SK-N-SH (cell line): ENCODE data around the gene SPNS1. TPM values are rescaled to one million over a fixed set of nuclear protein-coding genes. Genes with fewer than 3 reads are reported as not detected.

Source experiments
- CTCF ChIA-PET: fragments of 300-600, 350-600 bp; formaldehyde crosslinking; extraction: SDS; loops from one replicate; lab custom pipeline; 2021; lab: Yijun Ruan, JAX
- POLR2A ChIA-PET: fragments of 350-600 bp; sonication (Branson Sonifier 250); formaldehyde crosslinking; extraction: SDS; loops from one replicate; lab custom pipeline; 2020; ENCODE audit warnings: antibody characterized with exemption, inconsistent platforms; lab: Yijun Ruan, JAX
- DNase-seq: peaks from one replicate; pipeline ENCODE4 v3.0.0; 2012
- H2AFZ ChIP-seq: fragments of 200-600 bp; sonication (generic); 2 replicates; pipeline ENCODE4 v1.8.1; 2016; ENCODE audit warnings: antibody characterized with exemption, mild to moderate bottlenecking, low read depth
- H3F3A ChIP-seq: fragments of 200-600 bp; sonication (generic); replicated peaks from 2 replicates; pipeline ENCODE3; 2016; ENCODE audit warnings: antibody characterized with exemption, mild to moderate bottlenecking; ENCODE audit not compliant: insufficient read depth
- H3K27ac ChIP-seq, 2 experiments: fragments of 200-500 bp in 1 of 2; fragments of 200-600 bp in 1 of 2; sonication (Bioruptor generic) in 1 of 2; sonication (generic), shearing (Covaris generic) in 1 of 2; 2 replicates each; pipeline versions ENCODE4 v1.5.1 to v1.6.1; 2014 to 2016; ENCODE audit warnings: low read depth in 2 of 2, inconsistent platforms in 1 of 2, low read length in 1 of 2, mild to moderate bottlenecking in 1 of 2, mixed read lengths in 1 of 2
- H3K27me3 ChIP-seq: fragments of 200-600 bp; sonication (generic), shearing (Covaris generic); 2 replicates; pipeline ENCODE4 v1.6.1; 2016; ENCODE audit warnings: mixed run types; ENCODE audit not compliant: insufficient read depth
- H3K36me3 ChIP-seq, 2 experiments: fragments of 200-500 bp in 1 of 2; fragments of 200-600 bp in 1 of 2; sonication (Bioruptor generic) in 1 of 2; sonication (generic) in 1 of 2; replicated peaks in 1 of 2; 2 replicates each; pipeline versions ENCODE3 to v1.5.1; 2014 to 2016; ENCODE audit warnings: low read length in 1 of 2, mild to moderate bottlenecking in 1 of 2; ENCODE audit not compliant: insufficient read depth in 2 of 2, control insufficient read depth in 1 of 2
- H3K4me1 ChIP-seq, 2 experiments: fragments of 200-500 bp in 1 of 2; fragments of 200-600 bp in 1 of 2; sonication (Bioruptor generic) in 1 of 2; sonication (generic), shearing (Covaris generic) in 1 of 2; 2 replicates each; pipeline versions ENCODE4 v1.5.1 to v1.6.1; 2014 to 2016; ENCODE audit warnings: low read depth in 1 of 2, low read length in 1 of 2, mixed run types in 1 of 2; ENCODE audit not compliant: insufficient read depth in 2 of 2, control insufficient read depth in 1 of 2
- H3K4me2 ChIP-seq: fragments of 200-600 bp; sonication (generic), shearing (Covaris generic); 2 replicates; pipeline ENCODE4 v1.6.1; 2017; ENCODE audit warnings: mixed run types
- H3K4me3 ChIP-seq, 2 experiments: fragments of 200-500 bp in 1 of 2; fragments of 200-600 bp in 1 of 2; sonication (Bioruptor generic) in 1 of 2; sonication (generic), shearing (Covaris generic) in 1 of 2; 2 replicates each; pipeline versions ENCODE4 v1.5.1 to v1.8.1; 2014 to 2016; ENCODE audit warnings: low read depth in 2 of 2, inconsistent platforms in 1 of 2, low read length in 1 of 2, mild to moderate bottlenecking in 1 of 2, mixed read lengths in 1 of 2, moderate library complexity in 1 of 2
- H3K79me2 ChIP-seq: fragments of 200-600 bp; sonication (generic); 2 replicates; pipeline ENCODE4 v1.8.1; 2017; ENCODE audit warnings: mild to moderate bottlenecking; ENCODE audit not compliant: insufficient read depth
- H3K9ac ChIP-seq: fragments of 200-600 bp; sonication (generic); 2 replicates; pipeline ENCODE4 v1.6.1; 2017; ENCODE audit warnings: mixed run types
- H3K9me2 ChIP-seq: fragments of 200-600 bp; sonication (generic); 2 replicates; pipeline ENCODE4 v1.6.1; 2017; ENCODE audit warnings: mixed run types
- H3K9me3 ChIP-seq: fragments of 200-600 bp; sonication (generic); 2 replicates; pipeline ENCODE4 v1.6.1; 2017; ENCODE audit warnings: mixed run types, mild to moderate bottlenecking, moderate library complexity
- H4K20me1 ChIP-seq: fragments of 200-600 bp; sonication (generic); 2 replicates; pipeline ENCODE4 v1.6.1; 2017; ENCODE audit warnings: mild to moderate bottlenecking, mixed run types; ENCODE audit not compliant: insufficient read depth
- CHD2 ChIP-seq: fragments of 150-350 bp; IDR thresholded peaks from 2 replicates; pipeline ENCODE4 v1.6.1; 2018; ENCODE audit warnings: low read length; ENCODE audit not compliant: partially characterized antibody
- ELF1 ChIP-seq: IDR thresholded peaks from 2 replicates; pipeline ENCODE4 v1.4.0; 2012
- EZH2phosphoT487 ChIP-seq: fragments of 200-600 bp; sonication (generic); IDR thresholded peaks from 2 replicates; pipeline ENCODE4 v1.6.1; 2017; ENCODE audit warnings: low read depth, mixed run types, mild to moderate bottlenecking, antibody characterized with exemption, moderate library complexity, borderline replicate concordance
- FOSL2 ChIP-seq: IDR thresholded peaks from 2 replicates; pipeline ENCODE4 v1.4.0; 2012; ENCODE audit warnings: low read depth, mild to moderate bottlenecking, moderate library complexity, borderline replicate concordance
- FOXM1 ChIP-seq: IDR thresholded peaks from 2 replicates; pipeline ENCODE4 v1.4.0; 2012; ENCODE audit warnings: low read depth, mild to moderate bottlenecking
- GABPA ChIP-seq: IDR thresholded peaks from 2 replicates; pipeline ENCODE4 v1.4.0; 2012; ENCODE audit warnings: low read depth, mild to moderate bottlenecking
- GATA2 ChIP-seq: sonication (generic); formaldehyde crosslinking; IDR thresholded peaks from 2 replicates; pipeline ENCODE4 v1.5.0; 2020; ENCODE audit warnings: mild to moderate bottlenecking, missing genetic modification reagents
- JUND ChIP-seq: IDR thresholded peaks from 2 replicates; pipeline ENCODE4 v1.4.0; 2012
- MXI1 ChIP-seq: IDR thresholded peaks from 2 replicates; pipeline ENCODE4 v1.6.1; 2012; ENCODE audit warnings: mild to moderate bottlenecking, low read depth, low read length, improper control_type of control experiment
- POLR2AphosphoS5 ChIP-seq: IDR thresholded peaks from 2 replicates; pipeline ENCODE4 v1.6.1; 2012; ENCODE audit warnings: low read depth, low read length
- RXRA ChIP-seq: IDR thresholded peaks from 2 replicates; pipeline ENCODE4 v1.4.0; 2012; ENCODE audit warnings: low read depth, mild to moderate bottlenecking, borderline replicate concordance
- SIN3A ChIP-seq: IDR thresholded peaks from 2 replicates; pipeline ENCODE4 v1.6.1; 2012; ENCODE audit warnings: low read depth, mild to moderate bottlenecking, low read length, moderate library complexity, borderline replicate concordance
- TEAD4 ChIP-seq: IDR thresholded peaks from 2 replicates; pipeline ENCODE4 v1.4.0; 2012; ENCODE audit warnings: mild to moderate bottlenecking, borderline replicate concordance; ENCODE audit not compliant: insufficient read depth
- WGBS: methylation state at CpG from one replicate; pipeline ENCODE4 v1.1.6; 2017; ENCODE audit warnings: low lambda C conversion rate; 5-methylcytosine and 5-hydroxymethylcytosine counted together
- polyA plus RNA-seq, 3 experiments: library from polyadenylated mRNA; depleted of rRNA; stranded (reverse); fragments of >200 nt; gene quantifications; 2 replicates each; pipeline ENCODE4 v1.2.3, GENCODE V29; 2012
- TF ChIP-seq, protein P1 (sequence below): IDR thresholded peaks from 2 replicates; pipeline ENCODE4 v1.4.0; 2012; ENCODE audit warnings: low read depth, borderline replicate concordance
- TF ChIP-seq, protein P2 (sequence below): IDR thresholded peaks from 2 replicates; pipeline ENCODE4 v1.6.1; 2012; ENCODE audit warnings: mild to moderate bottlenecking, low read depth, low read length, moderate library complexity
- TF ChIP-seq, protein P3 (sequence below): IDR thresholded peaks from 2 replicates; pipeline ENCODE4 v1.4.0; 2012; ENCODE audit warnings: low read depth
- TF ChIP-seq, protein P4 (sequence below): fragments of 150-350 bp; IDR thresholded peaks from 2 replicates; pipeline ENCODE4 v1.6.1; 2017; ENCODE audit warnings: antibody characterized with exemption, low read length, low read depth, borderline replicate concordance
- TF ChIP-seq, protein P5 (sequence below): IDR thresholded peaks from 2 replicates; pipeline ENCODE4 v1.4.0; 2012; ENCODE audit warnings: low read depth, borderline replicate concordance
- TF ChIP-seq, protein P6 (sequence below): fragments of 200-600 bp; sonication (generic); IDR thresholded peaks from 2 replicates; pipeline ENCODE4 v1.6.1; 2017; ENCODE audit warnings: antibody characterized with exemption, mild to moderate bottlenecking, moderate library complexity

SPNS1 gene, protein sequence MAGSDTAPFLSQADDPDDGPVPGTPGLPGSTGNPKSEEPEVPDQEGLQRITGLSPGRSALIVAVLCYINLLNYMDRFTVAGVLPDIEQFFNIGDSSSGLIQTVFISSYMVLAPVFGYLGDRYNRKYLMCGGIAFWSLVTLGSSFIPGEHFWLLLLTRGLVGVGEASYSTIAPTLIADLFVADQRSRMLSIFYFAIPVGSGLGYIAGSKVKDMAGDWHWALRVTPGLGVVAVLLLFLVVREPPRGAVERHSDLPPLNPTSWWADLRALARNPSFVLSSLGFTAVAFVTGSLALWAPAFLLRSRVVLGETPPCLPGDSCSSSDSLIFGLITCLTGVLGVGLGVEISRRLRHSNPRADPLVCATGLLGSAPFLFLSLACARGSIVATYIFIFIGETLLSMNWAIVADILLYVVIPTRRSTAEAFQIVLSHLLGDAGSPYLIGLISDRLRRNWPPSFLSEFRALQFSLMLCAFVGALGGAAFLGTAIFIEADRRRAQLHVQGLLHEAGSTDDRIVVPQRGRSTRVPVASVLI
- 24.8 and 41.1 TPM in 2 replicates for polyA plus RNA-seq (2012; rRNA removed)
- polyA plus RNA-seq (2012; cell fraction: cytosol; rRNA removed), result 12.5 and 20.6 TPM in 2 replicates
- 104 and 116 TPM in 2 replicates for polyA plus RNA-seq (2012; cell fraction: nucleus; rRNA removed)

DNA sequence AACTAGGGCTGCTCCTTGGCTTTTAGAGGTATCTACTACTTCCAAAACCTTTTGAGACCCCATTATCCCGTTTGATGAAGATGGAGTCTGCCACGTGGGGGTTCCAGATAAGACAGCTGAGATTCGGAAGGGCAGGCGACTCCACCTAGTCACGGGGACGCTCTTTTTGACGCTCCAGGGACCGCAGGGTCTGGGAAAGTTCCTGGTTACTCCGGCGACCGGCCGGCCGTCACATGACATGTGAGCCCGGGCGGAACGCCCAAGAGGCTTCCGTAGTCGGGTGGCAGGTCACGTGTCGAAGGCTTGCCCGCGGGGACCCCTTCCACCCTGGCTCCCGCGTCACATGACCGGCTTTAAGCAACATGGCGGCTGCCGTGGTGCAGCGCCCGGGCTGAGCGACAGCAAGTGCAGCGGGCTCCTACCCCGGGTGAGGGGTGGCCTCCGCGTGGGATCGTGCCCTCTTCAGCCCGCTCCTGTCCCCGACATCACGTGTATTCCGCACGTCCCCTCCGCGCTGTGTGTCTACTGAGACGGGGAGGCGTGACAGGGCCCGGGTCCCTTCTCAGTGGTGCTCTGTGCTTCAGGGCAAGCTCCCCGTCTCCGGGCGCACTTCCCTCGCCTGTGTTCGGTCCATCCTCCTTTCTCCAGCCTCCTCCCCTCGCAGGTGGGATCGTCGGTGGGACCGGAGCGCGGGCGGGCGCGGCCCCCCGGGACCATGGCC lies at the start of gene SPNS1:
Gene SPNS1, plus strand, starts transcription at position 342 of the 721 bp plus-strand sequence. Its CDS starts 374 bp downstream, at position 716.
- Histone ChIP-seq H3K36me3 (no peaks in the 10 kb centered on the region), H3K9ac (peak within 1 kb of the TSS; percentile 84), H3K4me3 (peak within 1 kb of the TSS; percentile 66 to 83), H3K79me2 (peaks cover 27% of the 10 kb centered on the region), H4K20me1 (no peaks in the 10 kb centered on the region), H3K9me2 (no peaks in the 10 kb centered on the region), H3K9me3 (no peaks in the 10 kb centered on the region), H3F3A (peaks cover 7% of the 10 kb centered on the region), H3K4me2 (peak within 1 kb of the TSS; percentile 81), H3K4me1 (peaks cover 5 to 8% of the 10 kb centered on the region in 2 experiments; a peak in 2 of 4 replicates), H3K27me3 (no peaks in the 10 kb centered on the region), H2AFZ (peak within 1 kb of the TSS; percentile 66), H3K27ac (peak within 1 kb of the TSS; percentile 93)
- ChIA-PET CTCF (interaction anchor here (0.9 to 2.0 kb wide), 10 partner anchors 11 to 153 kb away, joined by 3 to 8 read pairs (median 4); partner anchors contain the start of genes ATXN2L and NFATC2IP), POLR2A (interaction anchor here (0.9 to 1.9 kb wide), 6 partner anchors 10 to 152 kb away, joined by 3 to 10 read pairs (median 5); partner anchors contain the start of genes ATXN2L, LAT, NFATC2IP and SH2B1)
- peak; percentile 99 for DNase-seq
- WGBS, result 2% methylated on average over 40 of the region's 60 CpGs
- TF ChIP-seq EZH2phosphoT487, result no peak
- no peak; the same call in 1 of the 2 replicates for TF ChIP-seq RXRA
- TF ChIP-seq SIN3A, result peak; percentile 86; the same call in 1 of the 2 replicates
- TF ChIP-seq, protein P1, sequence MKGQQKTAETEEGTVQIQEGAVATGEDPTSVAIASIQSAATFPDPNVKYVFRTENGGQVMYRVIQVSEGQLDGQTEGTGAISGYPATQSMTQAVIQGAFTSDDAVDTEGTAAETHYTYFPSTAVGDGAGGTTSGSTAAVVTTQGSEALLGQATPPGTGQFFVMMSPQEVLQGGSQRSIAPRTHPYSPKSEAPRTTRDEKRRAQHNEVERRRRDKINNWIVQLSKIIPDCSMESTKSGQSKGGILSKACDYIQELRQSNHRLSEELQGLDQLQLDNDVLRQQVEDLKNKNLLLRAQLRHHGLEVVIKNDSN, result peak; percentile 100
- peak; percentile 76 for TF ChIP-seq POLR2AphosphoS5
- TF ChIP-seq, protein P2, sequence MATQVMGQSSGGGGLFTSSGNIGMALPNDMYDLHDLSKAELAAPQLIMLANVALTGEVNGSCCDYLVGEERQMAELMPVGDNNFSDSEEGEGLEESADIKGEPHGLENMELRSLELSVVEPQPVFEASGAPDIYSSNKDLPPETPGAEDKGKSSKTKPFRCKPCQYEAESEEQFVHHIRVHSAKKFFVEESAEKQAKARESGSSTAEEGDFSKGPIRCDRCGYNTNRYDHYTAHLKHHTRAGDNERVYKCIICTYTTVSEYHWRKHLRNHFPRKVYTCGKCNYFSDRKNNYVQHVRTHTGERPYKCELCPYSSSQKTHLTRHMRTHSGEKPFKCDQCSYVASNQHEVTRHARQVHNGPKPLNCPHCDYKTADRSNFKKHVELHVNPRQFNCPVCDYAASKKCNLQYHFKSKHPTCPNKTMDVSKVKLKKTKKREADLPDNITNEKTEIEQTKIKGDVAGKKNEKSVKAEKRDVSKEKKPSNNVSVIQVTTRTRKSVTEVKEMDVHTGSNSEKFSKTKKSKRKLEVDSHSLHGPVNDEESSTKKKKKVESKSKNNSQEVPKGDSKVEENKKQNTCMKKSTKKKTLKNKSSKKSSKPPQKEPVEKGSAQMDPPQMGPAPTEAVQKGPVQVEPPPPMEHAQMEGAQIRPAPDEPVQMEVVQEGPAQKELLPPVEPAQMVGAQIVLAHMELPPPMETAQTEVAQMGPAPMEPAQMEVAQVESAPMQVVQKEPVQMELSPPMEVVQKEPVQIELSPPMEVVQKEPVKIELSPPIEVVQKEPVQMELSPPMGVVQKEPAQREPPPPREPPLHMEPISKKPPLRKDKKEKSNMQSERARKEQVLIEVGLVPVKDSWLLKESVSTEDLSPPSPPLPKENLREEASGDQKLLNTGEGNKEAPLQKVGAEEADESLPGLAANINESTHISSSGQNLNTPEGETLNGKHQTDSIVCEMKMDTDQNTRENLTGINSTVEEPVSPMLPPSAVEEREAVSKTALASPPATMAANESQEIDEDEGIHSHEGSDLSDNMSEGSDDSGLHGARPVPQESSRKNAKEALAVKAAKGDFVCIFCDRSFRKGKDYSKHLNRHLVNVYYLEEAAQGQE, result peak; percentile 77; the same call in 1 of the 2 replicates
- TF ChIP-seq, protein P3, sequence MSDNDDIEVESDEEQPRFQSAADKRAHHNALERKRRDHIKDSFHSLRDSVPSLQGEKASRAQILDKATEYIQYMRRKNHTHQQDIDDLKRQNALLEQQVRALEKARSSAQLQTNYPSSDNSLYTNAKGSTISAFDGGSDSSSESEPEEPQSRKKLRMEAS, result peak; percentile 87
- no peak; the same call in 1 of the 2 replicates for TF ChIP-seq JUND
- TF ChIP-seq MXI1, result peak; percentile 95
- TF ChIP-seq, protein P4, sequence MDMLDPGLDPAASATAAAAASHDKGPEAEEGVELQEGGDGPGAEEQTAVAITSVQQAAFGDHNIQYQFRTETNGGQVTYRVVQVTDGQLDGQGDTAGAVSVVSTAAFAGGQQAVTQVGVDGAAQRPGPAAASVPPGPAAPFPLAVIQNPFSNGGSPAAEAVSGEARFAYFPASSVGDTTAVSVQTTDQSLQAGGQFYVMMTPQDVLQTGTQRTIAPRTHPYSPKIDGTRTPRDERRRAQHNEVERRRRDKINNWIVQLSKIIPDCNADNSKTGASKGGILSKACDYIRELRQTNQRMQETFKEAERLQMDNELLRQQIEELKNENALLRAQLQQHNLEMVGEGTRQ, result peak; percentile 99
- no peak for TF ChIP-seq TEAD4
- TF ChIP-seq GABPA, result no peak
- peak; percentile 81; the same call in 1 of the 2 replicates for TF ChIP-seq ELF1
- TF ChIP-seq CHD2, result peak; percentile 88
- TF ChIP-seq, protein P5, sequence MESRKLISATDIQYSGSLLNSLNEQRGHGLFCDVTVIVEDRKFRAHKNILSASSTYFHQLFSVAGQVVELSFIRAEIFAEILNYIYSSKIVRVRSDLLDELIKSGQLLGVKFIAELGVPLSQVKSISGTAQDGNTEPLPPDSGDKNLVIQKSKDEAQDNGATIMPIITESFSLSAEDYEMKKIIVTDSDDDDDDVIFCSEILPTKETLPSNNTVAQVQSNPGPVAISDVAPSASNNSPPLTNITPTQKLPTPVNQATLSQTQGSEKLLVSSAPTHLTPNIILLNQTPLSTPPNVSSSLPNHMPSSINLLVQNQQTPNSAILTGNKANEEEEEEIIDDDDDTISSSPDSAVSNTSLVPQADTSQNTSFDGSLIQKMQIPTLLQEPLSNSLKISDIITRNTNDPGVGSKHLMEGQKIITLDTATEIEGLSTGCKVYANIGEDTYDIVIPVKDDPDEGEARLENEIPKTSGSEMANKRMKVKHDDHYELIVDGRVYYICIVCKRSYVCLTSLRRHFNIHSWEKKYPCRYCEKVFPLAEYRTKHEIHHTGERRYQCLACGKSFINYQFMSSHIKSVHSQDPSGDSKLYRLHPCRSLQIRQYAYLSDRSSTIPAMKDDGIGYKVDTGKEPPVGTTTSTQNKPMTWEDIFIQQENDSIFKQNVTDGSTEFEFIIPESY, result peak; percentile 77; the same call in 1 of the 2 replicates
- TF ChIP-seq, protein P6, sequence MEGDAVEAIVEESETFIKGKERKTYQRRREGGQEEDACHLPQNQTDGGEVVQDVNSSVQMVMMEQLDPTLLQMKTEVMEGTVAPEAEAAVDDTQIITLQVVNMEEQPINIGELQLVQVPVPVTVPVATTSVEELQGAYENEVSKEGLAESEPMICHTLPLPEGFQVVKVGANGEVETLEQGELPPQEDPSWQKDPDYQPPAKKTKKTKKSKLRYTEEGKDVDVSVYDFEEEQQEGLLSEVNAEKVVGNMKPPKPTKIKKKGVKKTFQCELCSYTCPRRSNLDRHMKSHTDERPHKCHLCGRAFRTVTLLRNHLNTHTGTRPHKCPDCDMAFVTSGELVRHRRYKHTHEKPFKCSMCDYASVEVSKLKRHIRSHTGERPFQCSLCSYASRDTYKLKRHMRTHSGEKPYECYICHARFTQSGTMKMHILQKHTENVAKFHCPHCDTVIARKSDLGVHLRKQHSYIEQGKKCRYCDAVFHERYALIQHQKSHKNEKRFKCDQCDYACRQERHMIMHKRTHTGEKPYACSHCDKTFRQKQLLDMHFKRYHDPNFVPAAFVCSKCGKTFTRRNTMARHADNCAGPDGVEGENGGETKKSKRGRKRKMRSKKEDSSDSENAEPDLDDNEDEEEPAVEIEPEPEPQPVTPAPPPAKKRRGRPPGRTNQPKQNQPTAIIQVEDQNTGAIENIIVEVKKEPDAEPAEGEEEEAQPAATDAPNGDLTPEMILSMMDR, result no peak
- TF ChIP-seq GATA2, result peak; percentile 39; the same call in 1 of the 2 replicates
- no peak for TF ChIP-seq FOSL2
- TF ChIP-seq FOXM1, result no peak
